ENCODE measurements around the gene TRIM7. TPM values are rescaled to one million over a fixed set of nuclear protein-coding genes. Genes with fewer than 3 reads are reported as not detected.
"Not testable (repeated sequence)": the region's sequence is repeated elsewhere in the genome, so short reads cannot be mapped to it uniquely, and the experiment has no call there.

Gene TRIM7
- total RNA-seq, 1 donor, result 1.9 TPM

DNA sequence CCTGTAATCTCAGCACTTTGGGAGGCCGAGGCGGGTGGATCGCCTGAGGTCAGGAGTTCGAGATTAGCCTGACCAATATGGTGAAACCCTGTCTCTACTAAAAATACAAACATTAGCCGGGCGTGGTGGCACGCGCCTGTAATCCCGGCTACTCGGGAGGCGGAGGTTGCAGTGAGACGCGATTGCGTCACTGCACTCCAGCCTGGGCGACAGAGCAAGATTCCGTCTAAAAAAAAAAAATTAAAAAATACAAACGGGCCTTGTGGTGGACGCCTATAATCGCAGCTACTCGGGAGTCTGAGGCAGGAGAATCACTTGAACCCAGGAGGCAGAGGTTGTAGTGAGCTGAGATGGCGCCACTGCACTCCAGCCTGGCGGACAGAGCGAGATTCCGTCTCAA lies 4.0 kb upstream of the TRIM7 start:
- Histone ChIP-seq H3K4me1 (ENCODE audit: insufficient read depth, low read length) (peaks cover 33% of the 10 kb centered on the region), H3K27me3 (ENCODE audit: insufficient read depth, low read length) (peaks cover 13% of the 10 kb centered on the region)

DNA sequence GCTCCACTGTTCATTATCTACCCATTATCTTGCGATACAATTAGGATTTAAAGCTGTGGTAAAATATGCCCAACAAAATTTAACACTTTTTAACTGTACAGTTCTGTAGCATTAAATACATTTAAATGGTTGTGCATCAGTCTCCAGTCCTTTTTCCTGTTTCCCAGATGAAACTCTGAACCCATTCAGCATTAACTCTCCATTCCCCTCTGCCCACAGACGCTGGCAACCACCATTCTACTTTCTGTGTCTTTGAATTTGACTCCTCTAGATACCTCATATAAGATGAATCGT lies 2.9 kb upstream of the TRIM7 start:
- Histone ChIP-seq H3K4me1 (ENCODE audit: insufficient read depth, low read length) (peaks cover 44% of the 10 kb centered on the region), H3K27me3 (ENCODE audit: insufficient read depth, low read length) (peaks cover 18% of the 10 kb centered on the region), H3K9me3 (ENCODE audit: low read depth, low read length) (no peaks in the 10 kb centered on the region), H3K4me3 (ENCODE audit: low read length) (peak overlapping the region; percentile 37)

More for the DNA sequence above, 4.0 kb upstream of the TRIM7 start:
- H3K4me3 ChIP-seq (ENCODE audit: low read length); H3K9me3 ChIP-seq (ENCODE audit: low read depth, low read length): not testable (repeated sequence)

GRCh38 chr5:181207214-181207959 lies 2.4 kb upstream of the TRIM7 start:
- Histone ChIP-seq H3K9me3 (ENCODE audit: low read depth, low read length) (no peaks in the 10 kb centered on the region), H3K27me3 (ENCODE audit: insufficient read depth, low read length) (peaks cover 18% of the 10 kb centered on the region), H3K4me3 (ENCODE audit: low read length) (peak overlapping the region; percentile 37), H3K4me1 (ENCODE audit: insufficient read depth, low read length) (peaks cover 46% of the 10 kb centered on the region)

- H3K4me3 ChIP-seq (ENCODE audit: low read length), result peak overlapping the region; percentile 37
- H3K4me1 ChIP-seq (ENCODE audit: insufficient read depth, low read length), result peaks cover 50% of the 10 kb centered on the region
- peaks cover 18% of the 10 kb centered on the region for H3K27me3 ChIP-seq (ENCODE audit: insufficient read depth, low read length)
- no peaks in the 10 kb centered on the region for H3K9me3 ChIP-seq (ENCODE audit: low read depth, low read length)
Observed at GRCh38 chr5:181205761-181206649, 1.0 kb upstream of the TRIM7 start.

- peaks cover 18% of the 10 kb centered on the region for H3K27me3 ChIP-seq (ENCODE audit: insufficient read depth, low read length)
- peak overlapping the region; percentile 37 for H3K4me3 ChIP-seq (ENCODE audit: low read length)
- peaks cover 60% of the 10 kb centered on the region for H3K4me1 ChIP-seq (ENCODE audit: insufficient read depth, low read length)
- H3K9me3 ChIP-seq (ENCODE audit: low read depth, low read length), result no peaks in the 10 kb centered on the region
Observed at GRCh38 chr5:181204113-181204825, 727 bp downstream of the TRIM7 start.

DNA sequence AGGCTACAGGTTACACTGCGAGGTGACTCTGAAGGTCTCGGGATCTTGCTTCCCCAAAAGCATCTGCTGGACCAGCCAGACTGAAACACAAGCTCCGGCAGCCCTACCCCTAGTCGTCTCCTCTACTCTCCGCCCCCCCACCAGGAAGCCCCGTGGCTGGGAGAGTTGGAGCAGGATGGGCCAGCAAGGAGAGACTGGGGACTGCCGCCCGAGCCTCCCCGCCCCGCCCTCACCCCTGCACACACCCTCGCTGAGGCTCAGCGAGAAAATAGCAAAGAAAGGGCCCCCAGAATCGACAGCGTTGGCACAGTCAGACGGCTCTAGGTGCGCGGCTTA lies 1.3 kb downstream of the TRIM7 start:
- Histone ChIP-seq H3K4me3 (ENCODE audit: low read length) (peak overlapping the region; percentile 37), H3K4me1 (ENCODE audit: insufficient read depth, low read length) (peaks cover 60% of the 10 kb centered on the region), H3K9me3 (ENCODE audit: low read depth, low read length) (no peaks in the 10 kb centered on the region), H3K27me3 (ENCODE audit: insufficient read depth, low read length) (peaks cover 18% of the 10 kb centered on the region)

DNA sequence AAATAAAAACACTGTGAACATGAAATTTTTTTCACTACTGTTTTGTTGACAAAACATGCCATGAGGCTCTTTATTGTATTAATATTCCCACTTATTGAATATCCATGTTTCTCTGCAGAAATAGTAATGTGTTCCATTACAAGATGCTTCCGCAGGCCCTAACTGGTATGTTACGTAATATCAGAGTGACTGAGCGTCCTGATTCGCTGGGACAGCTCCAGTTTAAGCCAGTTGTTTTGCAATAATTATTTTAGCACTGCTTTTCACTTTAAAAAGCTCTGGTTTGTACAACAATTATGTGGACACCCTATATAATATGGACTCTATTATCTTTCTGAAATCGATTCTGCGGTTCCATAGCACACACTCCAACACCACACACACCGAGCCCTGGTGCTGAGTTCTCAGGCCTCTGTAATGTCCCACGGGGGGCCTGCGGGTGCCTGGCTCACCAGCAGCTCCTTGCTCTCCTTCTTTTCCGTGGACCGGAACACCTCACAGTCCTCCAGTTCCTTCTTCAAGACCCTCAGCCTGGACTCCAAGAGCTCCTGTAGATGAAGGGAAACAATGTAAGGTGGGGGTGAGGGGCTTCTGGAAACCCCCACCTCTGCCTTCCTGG lies 1.8 kb downstream of the TRIM7 start:
- Histone ChIP-seq H3K4me1 (ENCODE audit: insufficient read depth, low read length) (peaks cover 60% of the 10 kb centered on the region), H3K4me3 (ENCODE audit: low read length) (no peak overlapping the region), H3K27me3 (ENCODE audit: insufficient read depth, low read length) (peaks cover 18% of the 10 kb centered on the region), H3K9me3 (ENCODE audit: low read depth, low read length) (no peaks in the 10 kb centered on the region)

DNA sequence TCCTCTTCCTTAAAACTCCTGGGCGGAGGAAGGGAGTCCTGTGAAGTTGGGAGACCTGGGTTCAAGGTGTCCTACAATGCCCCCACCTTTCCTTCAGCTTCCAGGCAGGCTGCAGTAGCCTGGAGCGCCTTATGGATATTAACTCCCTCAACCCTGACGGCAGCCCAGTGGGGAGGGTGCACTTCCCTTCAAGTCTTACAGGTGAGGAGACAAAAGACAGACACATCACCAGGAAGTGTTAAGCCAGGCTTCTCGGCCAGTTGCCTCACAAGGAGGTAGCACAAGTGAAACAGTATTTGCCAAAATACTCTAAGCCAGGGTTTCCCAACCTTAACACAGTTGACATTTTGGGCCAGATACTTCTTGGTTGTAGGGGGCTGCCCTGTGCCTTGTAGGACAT lies 4.2 kb downstream of the TRIM7 start:
- Histone ChIP-seq H3K27me3 (ENCODE audit: insufficient read depth, low read length) (peaks cover 7% of the 10 kb centered on the region), H3K4me1 (ENCODE audit: insufficient read depth, low read length) (peaks cover 45% of the 10 kb centered on the region), H3K9me3 (ENCODE audit: low read depth, low read length) (no peaks in the 10 kb centered on the region), H3K4me3 (ENCODE audit: low read length) (no peak overlapping the region)

DNA sequence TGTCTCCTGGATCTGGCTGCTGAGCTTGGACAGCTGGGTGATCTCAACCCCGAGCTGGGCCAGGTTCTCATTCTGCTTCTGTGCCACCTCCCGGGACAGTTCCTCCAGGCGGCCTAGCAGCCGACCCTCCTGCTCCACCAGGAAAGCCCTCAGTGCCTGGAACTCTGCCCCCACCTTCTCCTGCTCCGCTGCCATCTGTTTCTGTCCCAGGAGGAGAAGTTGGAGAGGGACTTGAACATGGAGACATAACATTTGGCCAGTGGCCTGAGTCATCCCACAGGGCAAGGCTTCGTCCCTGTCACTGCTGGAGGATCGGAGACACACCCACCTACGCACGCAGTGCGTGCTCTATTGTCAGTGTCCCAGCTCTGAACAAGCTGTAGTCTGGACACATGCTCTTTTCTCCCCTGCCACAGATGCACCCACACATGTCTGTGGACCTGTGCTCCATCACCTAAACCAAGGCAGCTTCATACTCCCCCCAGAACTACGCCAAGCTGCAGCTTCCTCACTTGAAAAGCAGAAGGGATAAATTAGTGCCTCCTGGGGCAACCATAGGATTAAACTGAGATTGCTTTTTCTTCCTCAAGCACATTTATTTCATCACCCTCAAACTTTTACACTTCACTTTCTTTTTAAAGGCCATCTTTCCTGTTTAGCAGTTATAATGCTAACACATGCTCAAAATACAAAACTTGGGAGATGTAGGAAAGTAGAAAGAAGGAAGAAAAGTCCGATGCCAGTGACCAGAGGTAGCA lies 4.9 kb downstream of the TRIM7 start:
- peaks cover 38% of the 10 kb centered on the region for H3K4me1 ChIP-seq (ENCODE audit: insufficient read depth, low read length)
- peaks cover 5% of the 10 kb centered on the region for H3K27me3 ChIP-seq (ENCODE audit: insufficient read depth, low read length)
- no peaks in the 10 kb centered on the region for H3K9me3 ChIP-seq (ENCODE audit: low read depth, low read length)
- H3K4me3 ChIP-seq (ENCODE audit: low read length), result no peak overlapping the region

DNA sequence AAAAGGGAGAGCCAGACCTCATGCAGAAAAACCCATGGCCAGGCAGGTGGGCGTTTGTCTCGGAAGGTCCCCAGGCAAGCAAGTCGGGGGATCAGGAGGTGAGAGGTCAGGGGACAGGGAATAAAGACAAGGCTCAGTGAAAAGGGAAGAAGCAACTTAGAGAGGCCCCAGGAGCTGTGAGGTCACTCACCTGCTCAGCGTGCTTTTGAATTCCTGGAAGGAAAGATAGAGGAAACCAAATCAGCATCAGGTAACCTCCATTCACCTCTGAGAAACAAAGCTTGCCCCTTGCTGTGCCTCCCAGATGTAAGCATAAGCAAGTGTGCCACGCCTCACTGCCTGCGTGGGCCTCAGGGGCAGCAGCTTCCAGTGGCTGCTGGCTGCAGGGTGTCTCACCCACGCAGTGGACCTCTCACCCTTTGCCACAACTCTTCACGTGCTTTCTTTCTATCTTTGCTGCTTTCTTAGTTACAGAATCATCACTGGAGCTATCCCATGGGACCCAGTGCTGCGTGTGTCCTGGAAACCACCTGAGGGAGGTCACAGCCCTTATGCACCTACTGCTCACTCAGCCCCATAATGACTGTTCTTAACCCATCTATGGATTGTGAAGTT lies 6.0 kb downstream of the TRIM7 start:
- Histone ChIP-seq H3K9me3 (ENCODE audit: low read depth, low read length) (no peaks in the 10 kb centered on the region), H3K4me3 (ENCODE audit: low read length) (no peak overlapping the region), H3K4me1 (ENCODE audit: insufficient read depth, low read length) (peaks cover 28% of the 10 kb centered on the region), H3K27me3 (ENCODE audit: insufficient read depth, low read length) (peaks cover 5% of the 10 kb centered on the region)

- H3K27me3 ChIP-seq (ENCODE audit: insufficient read depth, low read length), result no peaks in the 10 kb centered on the region
- H3K4me3 ChIP-seq (ENCODE audit: low read length), result no peak overlapping the region
Observed at GRCh38 chr5:181198106-181198685, 6.8 kb downstream of the TRIM7 start.

GRCh38 chr5:181197326-181197951 lies 7.6 kb downstream of the TRIM7 start:
- peaks cover 17% of the 10 kb centered on the region for H3K4me1 ChIP-seq (ENCODE audit: insufficient read depth, low read length)
- H3K27me3 ChIP-seq (ENCODE audit: insufficient read depth, low read length), result no peaks in the 10 kb centered on the region
- H3K4me3 ChIP-seq (ENCODE audit: low read length), result no peak overlapping the region
- H3K9me3 ChIP-seq (ENCODE audit: low read depth, low read length), result no peaks in the 10 kb centered on the region

More at GRCh38 chr5:181198106-181198685, 6.8 kb downstream of the TRIM7 start:
- no peaks in the 10 kb centered on the region for H3K9me3 ChIP-seq (ENCODE audit: low read depth, low read length)
- peaks cover 20% of the 10 kb centered on the region for H3K4me1 ChIP-seq (ENCODE audit: insufficient read depth, low read length)

GRCh38 chr5:181195249-181195761 lies 9.7 kb downstream of the TRIM7 start:
- no peaks in the 10 kb centered on the region for H3K9me3 ChIP-seq (ENCODE audit: low read depth, low read length)
- H3K4me3 ChIP-seq (ENCODE audit: low read length), result no peak overlapping the region
- H3K4me1 ChIP-seq (ENCODE audit: insufficient read depth, low read length), result peaks cover 15% of the 10 kb centered on the region
- no peaks in the 10 kb centered on the region for H3K27me3 ChIP-seq (ENCODE audit: insufficient read depth, low read length)
